ENCODE data around the gene ZMAT2.

Gene ZMAT2

GRCh38 chr5:140677947-140678346, 22.3 kb upstream of the ZMAT2 start:
- H2BK120ac ChIP-seq (ENCODE audit: low read depth, low read length): no peak overlapping the region
- no peaks in the 10 kb centered on the region for H3K27me3 ChIP-seq (ENCODE audit: control insufficient read depth in 1 of 2, insufficient read depth in 1 of 2, low read length in 2 of 2)
- no peak overlapping the region for H3K4me2 ChIP-seq (ENCODE audit: low read length, poor library complexity, severe bottlenecking)
- H4K8ac ChIP-seq (ENCODE audit: low read length): no peak overlapping the region
- no peak overlapping the region for H2BK15ac ChIP-seq (ENCODE audit: low read depth, poor library complexity, severe bottlenecking)
- H3K14ac ChIP-seq (ENCODE audit: low read length in 2 of 2): no peak overlapping the region
- DNase-seq: no peak
- H3K36me3 ChIP-seq (ENCODE audit: control insufficient read depth in 1 of 2, insufficient read depth in 2 of 2, low read depth in 1 of 2, low read length in 2 of 2): peaks cover 72 to 92% of the 10 kb centered on the region in 2 experiments
- H3K4me1 ChIP-seq (ENCODE audit: control insufficient read depth, insufficient read depth, low read depth, low read length): no peaks in the 10 kb centered on the region
- peaks cover 22% of the 10 kb centered on the region for H3K79me1 ChIP-seq (replicated peaks; ENCODE audit: low read length, poor library complexity, severe bottlenecking)
- no peaks in the 10 kb centered on the region for H3K9me3 ChIP-seq (ENCODE audit: control insufficient read depth, low read length)
- no peak overlapping the region for H2AFZ ChIP-seq (ENCODE audit: low read depth, low read length)
- 95% methylated on average over 2 of the region's 3 CpGs for WGBS
- H3K18ac ChIP-seq (ENCODE audit: low read depth in 1 of 2, low read length in 2 of 2): no peak overlapping the region
- H3K4me3 ChIP-seq (ENCODE audit: insufficient read depth in 1 of 2, low read depth in 1 of 2, low read length in 2 of 2): no peak overlapping the region
- H3K4ac ChIP-seq (ENCODE audit: low read depth in 1 of 2, low read length in 2 of 2): no peak overlapping the region
- H3K9ac ChIP-seq (ENCODE audit: low read length): no peak overlapping the region
- H3K27ac ChIP-seq (ENCODE audit: low read length, poor library complexity, severe bottlenecking): no peak overlapping the region
- H2BK12ac ChIP-seq (ENCODE audit: low read length in 2 of 2): no peak overlapping the region
- no peak overlapping the region for H2BK5ac ChIP-seq (ENCODE audit: low read depth, low read length, poor library complexity, severe bottlenecking)
- no peak overlapping the region for H2AK5ac ChIP-seq (ENCODE audit: low read length, severe bottlenecking)
- no peak overlapping the region for H3K23ac ChIP-seq (ENCODE audit: low read length in 2 of 2)
- H4K91ac ChIP-seq (ENCODE audit: low read length): no peak overlapping the region

DNA sequence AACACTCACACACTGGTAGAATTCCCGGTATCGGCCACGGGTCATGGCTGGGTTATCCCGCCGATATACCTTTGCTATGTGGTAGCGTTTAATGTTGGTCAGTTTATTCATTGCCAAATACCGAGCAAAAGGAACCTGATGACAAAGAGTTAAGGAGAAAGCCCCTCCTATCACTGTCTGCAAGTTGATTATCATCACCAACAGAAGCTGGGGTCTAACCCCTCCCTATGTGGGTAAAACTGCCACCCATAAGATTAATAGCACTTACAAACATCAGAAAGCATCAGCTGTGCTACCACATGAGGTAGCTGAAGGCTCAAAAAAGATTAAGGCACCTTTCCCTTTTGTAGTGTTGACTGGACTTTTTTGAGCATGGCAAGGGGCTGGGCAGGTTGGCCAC, 21.3 kb upstream of the ZMAT2 start:
- Histone ChIP-seq H2BK120ac (ENCODE audit: low read depth, low read length) (no peak overlapping the region), H3K27me3 (ENCODE audit: control insufficient read depth in 1 of 2, insufficient read depth in 1 of 2, low read length in 2 of 2) (no peaks in the 10 kb centered on the region), H3K9ac (ENCODE audit: low read length) (no peak overlapping the region), H3K79me1 (replicated peaks; ENCODE audit: low read length, poor library complexity, severe bottlenecking) (peaks cover 18% of the 10 kb centered on the region), H3K27ac (ENCODE audit: low read length, poor library complexity, severe bottlenecking) (no peak overlapping the region), H3K14ac (ENCODE audit: low read length in 2 of 2) (no peak overlapping the region), H2BK5ac (ENCODE audit: low read depth, low read length, poor library complexity, severe bottlenecking) (no peak overlapping the region), H3K4ac (ENCODE audit: low read depth in 1 of 2, low read length in 2 of 2) (no peak overlapping the region), H4K91ac (ENCODE audit: low read length) (no peak overlapping the region), H4K8ac (ENCODE audit: low read length) (no peak overlapping the region), H2AK5ac (ENCODE audit: low read length, severe bottlenecking) (no peak overlapping the region), H2BK12ac (ENCODE audit: low read length in 2 of 2) (no peak overlapping the region), H3K4me1 (ENCODE audit: control insufficient read depth, insufficient read depth, low read depth, low read length) (no peaks in the 10 kb centered on the region), H3K36me3 (ENCODE audit: control insufficient read depth in 1 of 2, insufficient read depth in 2 of 2, low read depth in 1 of 2, low read length in 2 of 2) (peaks cover 70 to 91% of the 10 kb centered on the region in 2 experiments), H3K4me3 (ENCODE audit: insufficient read depth in 1 of 2, low read depth in 1 of 2, low read length in 2 of 2) (no peak overlapping the region), H3K9me3 (ENCODE audit: control insufficient read depth, low read length) (no peaks in the 10 kb centered on the region), H3K4me2 (ENCODE audit: low read length, poor library complexity, severe bottlenecking) (no peak overlapping the region), H3K23ac (ENCODE audit: low read length in 2 of 2) (no peak overlapping the region), H2AFZ (ENCODE audit: low read depth, low read length) (no peak overlapping the region), H2BK15ac (ENCODE audit: low read depth, poor library complexity, severe bottlenecking) (no peak overlapping the region), H3K18ac (ENCODE audit: low read depth in 1 of 2, low read length in 2 of 2) (no peak overlapping the region)
- DNase-seq: no peak
- WGBS: over 99% methylated on average over 7 of the region's 7 CpGs

DNA sequence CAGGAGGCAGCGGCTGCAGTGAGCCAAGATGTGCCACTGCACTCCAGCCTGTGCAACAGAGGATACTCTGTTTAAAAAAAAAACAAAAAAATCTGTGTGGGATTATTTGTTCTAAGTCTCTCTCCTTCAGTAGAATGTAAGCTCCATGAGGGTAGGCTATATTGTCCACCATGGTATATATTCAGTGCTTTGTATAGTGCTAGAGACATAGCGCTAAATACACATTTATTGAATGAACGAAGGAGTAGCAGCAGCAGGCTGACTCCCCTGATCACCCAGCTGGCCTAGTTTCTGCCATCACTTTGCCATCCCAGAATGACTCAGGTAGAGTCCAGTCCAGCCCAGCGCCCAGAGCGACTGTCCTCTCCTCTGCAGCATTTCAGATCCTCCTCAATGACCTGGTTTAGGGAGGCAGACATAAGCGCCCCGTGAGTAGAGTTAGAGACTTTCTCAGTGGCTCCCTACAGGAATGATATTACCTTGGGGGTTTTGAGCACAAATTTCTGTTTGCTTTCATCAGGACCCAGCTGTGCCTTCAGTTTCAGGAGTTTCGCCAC, 9.8 kb upstream of the ZMAT2 start:
- no peak overlapping the region for H2AK5ac ChIP-seq (ENCODE audit: low read length, severe bottlenecking)
- peaks cover 13% of the 10 kb centered on the region for H3K79me1 ChIP-seq (replicated peaks; ENCODE audit: low read length, poor library complexity, severe bottlenecking)
- H3K4ac ChIP-seq (ENCODE audit: low read depth in 1 of 2, low read length in 2 of 2): no peak overlapping the region
- peak overlapping the region; percentile 68 to 99 for H3K4me3 ChIP-seq (ENCODE audit: insufficient read depth in 1 of 2, low read depth in 1 of 2, low read length in 2 of 2)
- H2BK5ac ChIP-seq (ENCODE audit: low read depth, low read length, poor library complexity, severe bottlenecking): no peak overlapping the region
- peaks cover 8% of the 10 kb centered on the region for H3K4me1 ChIP-seq (ENCODE audit: control insufficient read depth, insufficient read depth, low read depth, low read length)
- H3K4me2 ChIP-seq (ENCODE audit: low read length, poor library complexity, severe bottlenecking): peak overlapping the region; percentile 68
- H3K36me3 ChIP-seq (ENCODE audit: control insufficient read depth in 1 of 2, insufficient read depth in 2 of 2, low read depth in 1 of 2, low read length in 2 of 2): peaks cover 19 to 58% of the 10 kb centered on the region in 2 experiments
- peak overlapping the region; percentile 97 for H3K9ac ChIP-seq (ENCODE audit: low read length)
- H4K8ac ChIP-seq (ENCODE audit: low read length): no peak overlapping the region
- WGBS: 74% methylated on average over 8 of the region's 8 CpGs
- no peak overlapping the region for H2BK15ac ChIP-seq (ENCODE audit: low read depth, poor library complexity, severe bottlenecking)
- H3K27me3 ChIP-seq (ENCODE audit: control insufficient read depth in 1 of 2, insufficient read depth in 1 of 2, low read length in 2 of 2): no peaks in the 10 kb centered on the region
- peak overlapping the region in 1 of 2 experiments; percentile 11 for H3K14ac ChIP-seq (ENCODE audit: low read length in 2 of 2)
- peak overlapping the region in 1 of 2 experiments; percentile 73 for H3K18ac ChIP-seq (ENCODE audit: low read depth in 1 of 2, low read length in 2 of 2)
- H3K9me3 ChIP-seq (ENCODE audit: control insufficient read depth, low read length): no peaks in the 10 kb centered on the region
- peak overlapping the region; percentile 21 for H2AFZ ChIP-seq (ENCODE audit: low read depth, low read length)
- DNase-seq: no peak
- H3K27ac ChIP-seq (ENCODE audit: low read length, poor library complexity, severe bottlenecking): peak overlapping the region; percentile 59
- no peak overlapping the region for H2BK12ac ChIP-seq (ENCODE audit: low read length in 2 of 2)
- H4K91ac ChIP-seq (ENCODE audit: low read length): no peak overlapping the region
- no peak overlapping the region for H3K23ac ChIP-seq (ENCODE audit: low read length in 2 of 2)
- H2BK120ac ChIP-seq (ENCODE audit: low read depth, low read length): no peak overlapping the region

GRCh38 chr5:140690941-140691924, 9.0 kb upstream of the ZMAT2 start, which contains the start of the genes HARS1 and HARS2:
Gene HARS1, minus strand, starts transcription at chr5:140691370. Its CDS starts 66 bp downstream, at chr5:140691304.
Gene HARS2, plus strand, starts transcription at chr5:140691455. Its CDS starts 194 bp downstream, at chr5:140691649.
- H3K4me3 ChIP-seq (ENCODE audit: insufficient read depth in 1 of 2, low read depth in 1 of 2, low read length in 2 of 2): peak within 1 kb of the TSS; percentile 88 to 99
- peaks cover 22 to 66% of the 10 kb centered on the region in 2 experiments for H3K36me3 ChIP-seq (ENCODE audit: control insufficient read depth in 1 of 2, insufficient read depth in 2 of 2, low read depth in 1 of 2, low read length in 2 of 2)
- H2BK12ac ChIP-seq (ENCODE audit: low read length in 2 of 2): no peak within 1 kb of the TSS
- H3K9ac ChIP-seq (ENCODE audit: low read length): peak within 1 kb of the TSS; percentile 97
- no peaks in the 10 kb centered on the region for H3K9me3 ChIP-seq (ENCODE audit: control insufficient read depth, low read length)
- H3K4me2 ChIP-seq (ENCODE audit: low read length, poor library complexity, severe bottlenecking): peak within 1 kb of the TSS; percentile 77
- peaks cover 8% of the 10 kb centered on the region for H3K4me1 ChIP-seq (ENCODE audit: control insufficient read depth, insufficient read depth, low read depth, low read length)
- H2AK5ac ChIP-seq (ENCODE audit: low read length, severe bottlenecking): no peak within 1 kb of the TSS
- WGBS: under 1% methylated on average over 61 of the region's 61 CpGs
- peak within 1 kb of the TSS; percentile 70 for H2AFZ ChIP-seq (ENCODE audit: low read depth, low read length)
- peak within 1 kb of the TSS; percentile 39 to 86 for H3K4ac ChIP-seq (ENCODE audit: low read depth in 1 of 2, low read length in 2 of 2)
- no peak within 1 kb of the TSS for H2BK120ac ChIP-seq (ENCODE audit: low read depth, low read length)
- H3K23ac ChIP-seq (ENCODE audit: low read length in 2 of 2): peak within 1 kb of the TSS in 1 of 2 experiments; percentile 48
- peak within 1 kb of the TSS; percentile 74 for H4K8ac ChIP-seq (ENCODE audit: low read length)
- H4K91ac ChIP-seq (ENCODE audit: low read length): peak within 1 kb of the TSS; percentile 85
- H3K27ac ChIP-seq (ENCODE audit: low read length, poor library complexity, severe bottlenecking): peak within 1 kb of the TSS; percentile 86
- H2BK5ac ChIP-seq (ENCODE audit: low read depth, low read length, poor library complexity, severe bottlenecking): peak within 1 kb of the TSS; percentile 66
- no peak within 1 kb of the TSS for H2BK15ac ChIP-seq (ENCODE audit: low read depth, poor library complexity, severe bottlenecking)
- H3K27me3 ChIP-seq (ENCODE audit: control insufficient read depth in 1 of 2, insufficient read depth in 1 of 2, low read length in 2 of 2): no peaks in the 10 kb centered on the region
- peak within 1 kb of the TSS in 1 of 2 experiments; percentile 45 for H3K14ac ChIP-seq (ENCODE audit: low read length in 2 of 2)
- peak; percentile 97 for DNase-seq
- peak within 1 kb of the TSS; percentile 59 to 91 for H3K18ac ChIP-seq (ENCODE audit: low read depth in 1 of 2, low read length in 2 of 2)
- H3K79me1 ChIP-seq (replicated peaks; ENCODE audit: low read length, poor library complexity, severe bottlenecking): peaks cover 19% of the 10 kb centered on the region

Data from mesenchymal stem cell (in vitro differentiated cells and primary cell).